MCF 10A (cell line): ENCODE measurements around the gene ATRN. TPM values are rescaled to one million over a fixed set of nuclear protein-coding genes. Genes with fewer than 3 reads are reported as not detected.

ENCODE experiments used
- BruUV-seq: library from RNA; stranded (reverse); fragments of 400-500 nt; replicated peaks from 2 replicates; lab custom pipeline; 2021; lab: Mats Ljungman, UMichigan
- CTCF ChIA-PET: fragments of 300-600 bp; sonication (Branson Sonifier 250); formaldehyde crosslinking; extraction: SDS; loops from one replicate; lab custom pipeline; 2021; ENCODE audit warnings: antibody characterized with exemption, inconsistent platforms; lab: Yijun Ruan, JAX
- POLR2A ChIA-PET: fragments of 300-600, 350-650 bp; sonication (Branson Sonifier 250); formaldehyde crosslinking; extraction: SDS; loops from one replicate; lab custom pipeline; 2020; ENCODE audit warnings: antibody characterized with exemption, inconsistent platforms; lab: Yijun Ruan, JAX
- DNase-seq: peaks from one replicate; pipeline ENCODE4 v3.0.0-alpha.2; 2018; ENCODE audit not compliant: unreplicated experiment
- H3K27ac Mint-ChIP-seq: one replicate; pipeline ENCODE4 v1.8.0; 2022; ENCODE audit warnings: mild to moderate bottlenecking, low read depth, mixed read lengths; ENCODE audit not compliant: unreplicated experiment
- H3K27me3 Mint-ChIP-seq: one replicate; pipeline ENCODE4 v1.8.0; 2022; ENCODE audit warnings: mixed read lengths; ENCODE audit not compliant: insufficient read depth, unreplicated experiment
- H3K36me3 Mint-ChIP-seq: one replicate; pipeline ENCODE4 v1.8.0; 2022; ENCODE audit warnings: mild to moderate bottlenecking, moderate library complexity, mixed read lengths; ENCODE audit not compliant: insufficient read depth, unreplicated experiment
- H3K4me1 Mint-ChIP-seq: one replicate; pipeline ENCODE4 v1.8.0; 2022; ENCODE audit warnings: mixed read lengths; ENCODE audit not compliant: insufficient read depth, unreplicated experiment
- H3K4me3 Mint-ChIP-seq: one replicate; pipeline ENCODE4 v1.8.0; 2022; ENCODE audit warnings: mild to moderate bottlenecking, moderate library complexity, mixed read lengths; ENCODE audit not compliant: unreplicated experiment
- H3K9me3 Mint-ChIP-seq: one replicate; pipeline ENCODE4 v1.8.0; 2022; ENCODE audit warnings: mixed read lengths; ENCODE audit not compliant: unreplicated experiment
- CTCF ChIP-seq: fragments of 200-600 bp; IDR thresholded peaks from one replicate; pipeline ENCODE4 v1.8.0; 2022; ENCODE audit warnings: antibody characterized with exemption, mild to moderate bottlenecking; ENCODE audit not compliant: unreplicated experiment
- intact Hi-C: fragments of 100-400 bp; cut with micrococcal nuclease; formaldehyde crosslinking; loops from 2 replicates; pipeline ENCODE4 v1.14.1; 2022
- total RNA-seq: library from RNA; stranded (reverse); gene quantifications from 2 replicates; pipeline ENCODE4 v1.2.3, GENCODE V29; 2022

Gene ATRN
- total RNA-seq, 1 experiment from 2014 or later = 29.7 TPM

GRCh38 chr20:3464166-3464565 lies 6.7 kb upstream of the ATRN start:
- DNase-seq = no peak
- Mint-ChIP-seq H3K4me1 (no peaks in the 10 kb centered on the region), H3K9me3 (no peaks in the 10 kb centered on the region), H3K27me3 (peaks cover 27% of the 10 kb centered on the region), H3K4me3 (no peak overlapping the region), H3K36me3 (no peaks in the 10 kb centered on the region), H3K27ac (no peak overlapping the region)
- no TSS peak for BruUV-seq
- CTCF ChIA-PET = interaction anchor here (0.7 to 1.0 kb wide), 2 partner anchors 38 to 410 kb away, joined by 4 read pairs; no protein-coding TSS in a partner anchor
- intact Hi-C loops = no loop called here
- no peak for TF ChIP-seq CTCF
- POLR2A ChIA-PET = interaction anchor here (1.2 kb wide), 1 partner anchor 151 kb away, joined by 3 read pairs; no protein-coding TSS in a partner anchor

- ChIA-PET POLR2A (interaction anchor here (1.1 to 1.2 kb wide), 2 partner anchors 57 to 152 kb away, joined by 3 read pairs; no protein-coding TSS in a partner anchor), CTCF (interaction anchor here (0.5 kb wide), 1 partner anchor 265 kb away, joined by 4 read pairs; no protein-coding TSS in a partner anchor)
- no TSS peak for BruUV-seq
Measured at GRCh38 chr20:3465301-3465700, 5.5 kb upstream of the ATRN start.

GRCh38 chr20:3470208-3470626 lies 601 bp upstream of the ATRN start:
- H3K27ac Mint-ChIP-seq = peak overlapping the region; percentile 96
- no peak for DNase-seq
- H3K27me3 Mint-ChIP-seq = peaks cover 21% of the 10 kb centered on the region
- H3K36me3 Mint-ChIP-seq = no peaks in the 10 kb centered on the region
- BruUV-seq = TSS peak; percentile 76
- intact Hi-C loops = loop anchor here (5.0 kb wide), 1 partner anchor 63 kb away; the partner anchor contains the start of gene DNAAF9
- TF ChIP-seq CTCF = no peak
- CTCF ChIA-PET = interaction anchor here (1.0 to 1.8 kb wide), 2 partner anchors 23 to 24 kb away, joined by 3 to 5 read pairs; no protein-coding TSS in a partner anchor
- POLR2A ChIA-PET = interaction anchor here (0.6 to 4.0 kb wide), 18 partner anchors 8 to 160 kb away, joined by 3 to 22 read pairs (median 4); partner anchors contain the start of gene DNAAF9
- no peaks in the 10 kb centered on the region for H3K9me3 Mint-ChIP-seq
- H3K4me3 Mint-ChIP-seq = peak overlapping the region; percentile 94
- H3K4me1 Mint-ChIP-seq = peaks cover 26% of the 10 kb centered on the region

More at GRCh38 chr20:3465301-3465700, 5.5 kb upstream of the ATRN start:
- H3K27me3 Mint-ChIP-seq = peaks cover 27% of the 10 kb centered on the region
- H3K9me3 Mint-ChIP-seq = no peaks in the 10 kb centered on the region
- intact Hi-C loops = no loop called here
- H3K4me1 Mint-ChIP-seq = no peaks in the 10 kb centered on the region
- H3K36me3 Mint-ChIP-seq = no peaks in the 10 kb centered on the region
- no peak for TF ChIP-seq CTCF
- no peak for DNase-seq
- H3K4me3 Mint-ChIP-seq = no peak overlapping the region
- H3K27ac Mint-ChIP-seq = no peak overlapping the region

- Mint-ChIP-seq H3K27me3 (peaks cover 8% of the 10 kb centered on the region), H3K27ac (peak overlapping the region; percentile 96)
Measured at GRCh38 chr20:3471397-3472021, 691 bp downstream of the ATRN start.

More at GRCh38 chr20:3471397-3472021, 691 bp downstream of the ATRN start:
- no peak for TF ChIP-seq CTCF
- POLR2A ChIA-PET = interaction anchor here (0.5 to 4.0 kb wide), 13 partner anchors 10 to 157 kb away, joined by 3 to 28 read pairs (median 8); partner anchors contain the start of gene DNAAF9
- Mint-ChIP-seq H3K4me1 (peaks cover 26% of the 10 kb centered on the region), H3K9me3 (no peaks in the 10 kb centered on the region), H3K36me3 (no peaks in the 10 kb centered on the region), H3K4me3 (peak overlapping the region; percentile 94)
- CTCF ChIA-PET = no interaction called here
- intact Hi-C loops = loop anchor here (5.0 kb wide), 1 partner anchor 64 kb away; the partner anchor contains the start of gene DNAAF9
- no TSS peak for BruUV-seq
- DNase-seq = no peak
